Stimulated activated CD8-positive, alpha-beta memory T cell treated with anti-CD3 and anti-CD28 coated beads, Interleukin-7, amount 100 ng/mL, for 48 hours (primary cell): Measurements from ENCODE around the gene HYDIN.

ENCODE experiments used
- DNase-seq, 2 donors: peaks; one replicate each; pipeline ENCODE4 v3.0.0-alpha.2; 2020; ENCODE audit warnings: low read depth in 1 of 2; ENCODE audit errors: extremely low read depth in 1 of 2

Gene HYDIN

DNA sequence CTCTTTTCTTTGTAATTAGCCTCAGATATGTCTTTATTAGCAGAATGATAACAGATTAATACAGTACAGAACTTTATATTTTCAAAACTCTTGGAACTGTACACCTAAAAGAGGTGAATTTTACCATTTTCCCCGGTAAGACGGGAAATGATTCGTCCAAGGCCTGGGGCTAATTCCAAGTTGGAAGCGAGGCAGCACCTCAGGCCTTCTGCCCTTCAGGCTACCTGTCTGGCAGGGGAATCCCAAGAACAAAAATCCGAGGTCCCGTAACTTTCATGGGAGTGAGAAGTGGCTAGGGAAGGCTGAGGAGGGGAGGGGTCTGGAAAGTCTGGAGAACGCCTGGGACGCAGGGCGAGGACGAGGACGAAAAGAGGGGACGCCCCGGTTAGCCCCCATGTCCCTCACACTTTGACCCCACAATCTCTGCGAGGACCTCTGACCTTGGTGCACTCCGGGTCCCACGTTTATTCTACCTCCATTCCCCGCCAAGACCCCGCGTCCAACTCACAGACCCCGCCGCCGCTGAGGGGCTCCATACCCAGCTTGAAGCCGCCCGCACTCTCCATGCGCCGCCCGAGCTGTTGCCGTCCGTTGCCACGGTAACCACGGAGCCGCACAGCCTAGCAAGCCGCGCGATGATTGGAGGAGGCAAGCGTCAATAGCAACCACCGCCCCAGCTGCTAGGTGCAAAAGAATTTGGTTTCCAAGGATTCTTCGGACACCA lies at the start of gene HYDIN:
TSS of gene HYDIN (minus strand) at position 601 of the 724 bp plus-strand sequence. CDS start 43,827 bp downstream, outside the sequence.
- DNase-seq: peak in 1 of 2 donors; percentile 3

GRCh38 chr16:71276589-71277334 lies 46.2 kb upstream of the HYDIN start:
- DNase-seq: no peak

GRCh38 chr16:71273384-71273783 lies 42.9 kb upstream of the HYDIN start:
- no peak for DNase-seq

DNA sequence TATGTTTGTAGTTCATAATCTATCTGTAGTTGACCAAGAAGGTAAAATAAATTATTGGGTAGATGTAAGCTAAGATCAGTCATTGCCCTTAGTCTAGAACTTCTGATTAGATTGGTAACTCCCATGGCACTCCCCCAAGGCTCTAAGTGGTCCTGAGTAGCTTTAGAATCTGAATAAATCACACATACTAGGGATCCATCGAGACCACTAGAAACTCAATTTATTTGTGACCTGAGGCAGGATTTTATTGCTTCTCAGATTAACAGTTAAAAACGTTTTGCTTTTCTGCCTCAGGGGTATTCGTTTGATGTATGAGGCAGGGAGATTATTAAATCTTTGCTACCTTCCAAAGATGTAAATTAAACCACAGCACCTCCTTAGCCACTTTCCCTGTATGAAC lies 33.8 kb upstream of the HYDIN start:
- DNase-seq: no peak

DNA sequence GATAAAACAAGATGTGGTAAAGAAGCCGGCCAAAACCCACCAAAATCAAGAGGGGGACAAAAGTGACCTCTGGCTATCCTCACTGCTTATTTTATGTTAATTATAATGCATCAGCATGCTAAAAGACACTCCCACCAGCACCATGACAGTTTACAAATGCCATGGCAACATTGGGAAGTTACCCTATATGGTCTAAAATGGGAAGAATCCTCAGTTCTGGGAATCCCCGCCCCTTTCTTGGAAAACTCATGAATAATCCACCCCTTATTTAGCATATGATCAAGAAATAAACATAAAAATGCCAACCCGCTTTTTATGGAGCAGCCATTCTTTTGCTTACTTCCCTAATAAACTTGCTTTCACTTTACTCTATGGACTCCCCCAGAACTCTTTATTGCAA lies 33.1 kb upstream of the HYDIN start:
- no peak for DNase-seq

- DNase-seq: no peak
Observed at GRCh38 chr16:71262391-71262790, 31.9 kb upstream of the HYDIN start.

DNA sequence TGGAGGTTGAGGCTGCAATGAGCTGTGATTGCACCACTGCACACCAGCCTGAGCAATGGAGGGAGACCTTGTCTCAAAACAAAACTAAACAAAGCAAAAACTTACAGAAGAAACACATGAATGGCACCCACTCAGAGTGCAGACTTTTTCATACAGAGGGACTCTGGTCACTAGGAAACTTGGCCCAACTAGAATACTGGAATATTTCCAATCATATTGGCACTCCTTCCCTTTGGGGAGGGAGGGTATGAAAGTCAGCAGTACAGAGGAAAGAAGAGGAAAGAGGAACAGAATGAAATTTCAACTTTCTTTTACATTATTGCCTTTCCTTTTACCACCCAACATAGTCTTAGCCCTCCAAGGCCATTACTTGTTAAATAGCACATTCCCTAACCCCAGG lies 30.5 kb upstream of the HYDIN start:
- DNase-seq: no peak

DNA sequence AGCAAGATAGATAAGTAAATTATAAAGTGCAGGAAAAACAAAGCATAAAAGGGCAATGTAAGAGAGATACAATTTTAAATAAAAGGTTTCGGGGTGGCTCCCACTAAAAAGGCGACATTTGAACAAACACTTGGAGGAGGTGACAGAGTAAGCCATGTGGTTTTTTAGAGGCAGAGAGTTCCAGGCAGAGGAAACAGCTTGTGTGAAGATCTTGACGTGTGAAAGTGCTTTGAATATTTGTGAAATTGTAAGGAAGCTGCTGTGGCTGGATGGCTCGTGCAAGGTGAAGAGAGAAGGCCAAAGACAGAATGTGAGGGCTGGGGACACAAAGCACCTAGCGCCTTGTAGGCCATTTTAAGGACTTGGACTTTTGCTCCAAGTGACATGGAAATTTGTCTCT lies 28.6 kb upstream of the HYDIN start:
- no peak for DNase-seq

- no peak for DNase-seq
Observed at GRCh38 chr16:71258372-71258771, 27.9 kb upstream of the HYDIN start.

DNA sequence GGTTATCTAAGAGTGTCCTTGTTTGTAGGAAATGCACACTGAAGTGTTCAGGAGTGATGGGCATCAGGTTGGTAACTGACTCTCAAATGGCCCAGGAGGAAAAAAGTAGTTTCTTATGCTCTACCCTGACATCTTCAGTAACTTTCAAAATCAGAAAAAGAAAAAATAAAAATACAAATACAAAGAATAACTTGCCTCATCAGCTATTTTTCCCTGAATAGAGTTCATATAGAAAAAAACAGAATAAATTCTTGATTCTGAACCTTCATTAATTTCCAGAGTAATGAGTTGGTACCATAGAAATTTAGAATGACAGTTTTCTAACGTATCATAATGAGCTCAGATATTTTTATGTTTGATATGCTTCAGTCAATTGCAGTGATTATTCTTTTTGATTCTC lies 27.2 kb upstream of the HYDIN start:
- DNase-seq: no peak

GRCh38 chr16:71255721-71256120 lies 25.2 kb upstream of the HYDIN start:
- no peak for DNase-seq

- no peak for DNase-seq
Observed at GRCh38 chr16:71254832-71255525, 24.5 kb upstream of the HYDIN start.

GRCh38 chr16:71250461-71251235 lies 20.1 kb upstream of the HYDIN start:
- DNase-seq: no peak

DNA sequence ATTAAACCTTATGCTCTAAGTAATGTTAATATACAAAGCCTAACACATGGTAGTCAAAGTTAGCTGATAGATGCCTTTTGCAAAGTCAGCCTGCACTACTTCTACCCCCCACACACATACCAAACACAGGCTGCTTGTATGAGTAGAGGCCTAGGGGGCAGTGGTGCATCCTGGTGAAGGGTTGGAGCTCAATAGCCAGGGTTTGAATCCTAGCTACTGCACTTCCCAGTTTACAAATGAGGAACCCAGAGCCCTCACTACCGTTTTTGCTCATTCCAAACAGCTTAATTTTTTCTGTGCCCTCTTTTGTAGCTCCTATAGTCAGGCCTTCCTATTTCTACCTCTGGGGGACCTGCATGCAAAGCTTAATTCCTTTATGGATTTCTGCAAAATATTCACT lies 18.9 kb upstream of the HYDIN start:
- no peak for DNase-seq

GRCh38 chr16:71247478-71247877 lies 17.0 kb upstream of the HYDIN start:
- no peak for DNase-seq

- no peak for DNase-seq
Observed at GRCh38 chr16:71246309-71246708, 15.8 kb upstream of the HYDIN start.

DNA sequence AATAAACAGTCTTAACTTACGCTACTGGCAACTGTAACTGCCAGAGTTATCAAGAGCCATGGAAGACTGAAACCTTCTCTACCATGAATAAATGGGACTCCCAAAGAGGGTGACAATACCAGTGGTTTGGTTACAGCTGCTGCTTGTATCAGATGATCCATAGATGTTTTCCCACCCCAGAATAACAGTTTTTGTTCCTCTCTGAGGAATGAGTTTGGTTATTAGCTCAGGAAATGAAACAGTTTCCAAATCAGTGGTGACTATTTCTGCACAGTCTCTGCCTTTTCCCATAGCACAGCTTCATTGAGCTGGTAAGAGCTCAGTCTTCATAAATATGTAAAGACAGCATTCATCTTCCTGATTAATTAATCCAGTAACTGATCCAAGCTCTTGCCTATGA lies 14.0 kb upstream of the HYDIN start:
- DNase-seq: no peak

- no peak for DNase-seq
Observed at GRCh38 chr16:71242601-71243000, 12.1 kb upstream of the HYDIN start.

- no peak for DNase-seq
Observed at GRCh38 chr16:71242036-71242435, 11.5 kb upstream of the HYDIN start.

DNA sequence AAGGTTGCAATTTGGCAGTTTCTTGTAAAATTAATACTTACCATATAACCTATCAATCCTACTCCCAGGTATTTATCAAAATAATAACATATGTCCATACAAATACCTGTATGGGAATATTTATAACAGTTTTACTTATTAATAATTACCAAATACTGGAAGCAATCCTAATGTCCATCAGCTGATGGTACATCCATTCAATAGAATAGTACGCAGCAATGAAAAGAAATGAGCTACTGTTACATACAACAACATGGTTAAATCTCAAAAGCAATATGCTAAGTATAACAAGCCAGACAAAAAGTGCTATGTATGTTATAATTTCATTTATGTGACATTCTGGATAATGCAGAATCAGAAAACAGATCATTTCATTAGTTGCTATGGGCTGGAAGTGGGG lies 1.2 kb downstream of the HYDIN start:
- DNase-seq: no peak
